Measurements from ENCODE around the gene KCNJ5.

The KCNJ5 gene

DNA sequence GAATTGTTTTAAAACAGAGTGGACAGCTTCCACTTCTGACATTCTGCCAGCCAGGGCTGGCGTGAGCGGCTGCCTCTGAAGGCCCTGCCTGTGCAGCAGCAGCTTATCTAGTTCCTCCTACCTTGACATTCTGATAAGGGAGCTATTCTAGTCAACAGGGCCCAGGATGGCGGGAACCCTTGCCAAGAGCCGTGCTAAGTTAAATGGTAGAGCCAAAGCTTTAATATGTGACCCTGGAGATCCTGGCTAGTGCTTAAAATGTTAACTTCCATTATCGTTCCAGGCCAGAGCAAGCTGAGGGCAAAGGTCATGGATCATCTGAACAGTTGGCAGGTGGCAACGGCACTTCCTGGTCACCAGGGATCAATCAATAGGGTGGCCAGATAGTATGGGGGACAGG lies 3.5 kb downstream of the KCNJ5 start:
- Histone ChIP-seq H3K9me3 (ENCODE audit: control insufficient read depth in 2 of 2, low read length in 2 of 2) (no peaks in the 10 kb centered on the region), H3K4me3 (ENCODE audit: low read length in 2 of 2) (no peak overlapping the region), H3K27me3 (ENCODE audit: control insufficient read depth in 2 of 2, insufficient read depth in 2 of 2, low read length in 2 of 2) (peaks cover 7 to 10% of the 10 kb centered on the region in 2 donors), H3K27ac (ENCODE audit: low read depth in 2 of 2, low read length in 2 of 2) (no peak overlapping the region), H3K4me1 (ENCODE audit: control insufficient read depth in 2 of 2, insufficient read depth in 2 of 2, low read length in 2 of 2) (peaks cover 10 to 17% of the 10 kb centered on the region in 2 donors), H3K9ac (ENCODE audit: low read depth in 1 of 2, low read length in 2 of 2) (no peak overlapping the region), H3K36me3 (ENCODE audit: control insufficient read depth in 2 of 2, insufficient read depth in 2 of 2, low read length in 2 of 2) (no peaks in the 10 kb centered on the region)

DNA sequence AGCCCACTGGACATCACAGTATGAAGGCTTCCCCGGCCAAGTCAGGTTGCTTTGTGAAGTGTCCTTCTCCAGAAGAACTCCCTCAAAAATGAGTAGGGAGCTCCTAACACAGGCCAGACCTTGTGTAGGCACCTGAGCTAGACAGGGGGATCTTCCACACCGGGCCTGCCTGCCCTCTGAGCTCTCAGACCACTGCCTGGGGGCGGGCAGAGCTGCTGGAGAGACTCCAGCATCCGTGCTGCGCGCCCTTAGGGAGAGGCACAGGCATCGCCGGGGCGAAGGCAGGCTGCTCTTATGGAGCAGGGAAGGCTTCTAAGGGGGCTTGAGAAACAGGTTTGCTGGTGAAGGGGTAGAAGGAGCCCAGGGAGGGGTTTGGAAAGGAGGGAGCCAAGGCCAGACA lies 4.4 kb downstream of the KCNJ5 start:
- Histone ChIP-seq H3K27me3 (ENCODE audit: control insufficient read depth in 2 of 2, insufficient read depth in 2 of 2, low read length in 2 of 2) (peaks cover 0 to 3% of the 10 kb centered on the region in 2 donors), H3K9me3 (ENCODE audit: control insufficient read depth in 2 of 2, low read length in 2 of 2) (no peaks in the 10 kb centered on the region), H3K4me1 (ENCODE audit: control insufficient read depth in 2 of 2, insufficient read depth in 2 of 2, low read length in 2 of 2) (peaks cover 6 to 11% of the 10 kb centered on the region in 2 donors), H3K36me3 (ENCODE audit: control insufficient read depth in 2 of 2, insufficient read depth in 2 of 2, low read length in 2 of 2) (no peaks in the 10 kb centered on the region), H3K9ac (ENCODE audit: low read depth in 1 of 2, low read length in 2 of 2) (no peak overlapping the region), H3K4me3 (ENCODE audit: low read length in 2 of 2) (no peak overlapping the region), H3K27ac (ENCODE audit: low read depth in 2 of 2, low read length in 2 of 2) (no peak overlapping the region)

DNA sequence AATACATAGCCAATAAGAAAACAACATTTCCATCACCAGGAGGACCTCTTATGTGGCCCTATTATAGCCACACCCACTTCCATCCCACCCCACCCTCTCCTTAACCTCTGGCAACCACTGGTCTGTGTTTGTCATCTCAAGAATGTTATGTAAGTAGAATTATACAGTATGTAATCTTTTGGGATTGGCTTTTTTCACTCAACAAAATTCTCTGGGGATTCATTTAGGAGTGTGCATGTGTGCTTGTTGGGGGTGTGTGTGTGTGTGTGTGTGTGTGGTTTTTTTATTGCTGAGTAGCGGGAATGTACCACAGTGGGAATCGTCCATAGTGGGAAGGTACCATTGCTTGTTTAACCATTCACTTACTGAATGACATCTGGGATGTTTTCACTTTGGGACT lies 5.2 kb downstream of the KCNJ5 start:
- Histone ChIP-seq H3K4me3 (ENCODE audit: low read length in 2 of 2) (no peak overlapping the region), H3K36me3 (ENCODE audit: control insufficient read depth in 2 of 2, insufficient read depth in 2 of 2, low read length in 2 of 2) (no peaks in the 10 kb centered on the region), H3K9me3 (ENCODE audit: control insufficient read depth in 2 of 2, low read length in 2 of 2) (no peaks in the 10 kb centered on the region), H3K27me3 (ENCODE audit: control insufficient read depth in 2 of 2, insufficient read depth in 2 of 2, low read length in 2 of 2) (peaks cover 0 to under 1% of the 10 kb centered on the region in 2 donors), H3K4me1 (ENCODE audit: control insufficient read depth in 2 of 2, insufficient read depth in 2 of 2, low read length in 2 of 2) (peaks cover 3 to 11% of the 10 kb centered on the region in 2 donors), H3K9ac (ENCODE audit: low read depth in 1 of 2, low read length in 2 of 2) (no peak overlapping the region), H3K27ac (ENCODE audit: low read depth in 2 of 2, low read length in 2 of 2) (no peak overlapping the region)

DNA sequence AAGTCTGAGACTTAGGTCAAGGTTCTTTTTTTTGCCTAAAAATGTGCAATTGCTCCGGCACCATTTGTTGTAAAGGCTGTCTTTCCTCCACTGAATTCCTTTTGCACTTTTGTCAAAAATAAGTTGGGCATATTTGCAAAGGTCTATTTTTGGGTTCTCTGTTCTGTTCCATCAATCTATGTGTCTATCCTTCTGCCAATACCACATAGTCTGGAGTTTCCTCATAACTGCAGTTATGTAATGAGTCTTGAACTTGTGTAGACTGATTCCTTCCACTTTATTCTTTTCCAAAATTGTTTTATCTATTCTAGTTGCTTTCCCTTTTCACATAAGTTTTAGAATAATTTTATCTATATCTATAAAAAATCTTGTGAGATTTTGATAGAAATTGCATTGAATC lies 6.7 kb downstream of the KCNJ5 start:
- no peaks in the 10 kb centered on the region for H3K27me3 ChIP-seq (ENCODE audit: control insufficient read depth in 2 of 2, insufficient read depth in 2 of 2, low read length in 2 of 2)
- H3K4me3 ChIP-seq (ENCODE audit: low read length in 2 of 2): no peak overlapping the region
- H3K36me3 ChIP-seq (ENCODE audit: control insufficient read depth in 2 of 2, insufficient read depth in 2 of 2, low read length in 2 of 2): no peaks in the 10 kb centered on the region
- no peak overlapping the region for H3K27ac ChIP-seq (ENCODE audit: low read depth in 2 of 2, low read length in 2 of 2)
- H3K9me3 ChIP-seq (ENCODE audit: control insufficient read depth in 2 of 2, low read length in 2 of 2): no peaks in the 10 kb centered on the region
- no peak overlapping the region for H3K9ac ChIP-seq (ENCODE audit: low read depth in 1 of 2, low read length in 2 of 2)
- peaks cover 3 to 11% of the 10 kb centered on the region in 2 donors for H3K4me1 ChIP-seq (ENCODE audit: control insufficient read depth in 2 of 2, insufficient read depth in 2 of 2, low read length in 2 of 2)

GRCh38 chr11:128898580-128899344 lies 7.6 kb downstream of the KCNJ5 start:
- H3K9me3 ChIP-seq (ENCODE audit: control insufficient read depth in 2 of 2, low read length in 2 of 2): no peaks in the 10 kb centered on the region
- no peak overlapping the region for H3K27ac ChIP-seq (ENCODE audit: low read depth in 2 of 2, low read length in 2 of 2)
- no peak overlapping the region for H3K9ac ChIP-seq (ENCODE audit: low read depth in 1 of 2, low read length in 2 of 2)
- no peak overlapping the region for H3K4me3 ChIP-seq (ENCODE audit: low read length in 2 of 2)
- no peaks in the 10 kb centered on the region for H3K27me3 ChIP-seq (ENCODE audit: control insufficient read depth in 2 of 2, insufficient read depth in 2 of 2, low read length in 2 of 2)
- no peaks in the 10 kb centered on the region for H3K36me3 ChIP-seq (ENCODE audit: control insufficient read depth in 2 of 2, insufficient read depth in 2 of 2, low read length in 2 of 2)
- H3K4me1 ChIP-seq (ENCODE audit: control insufficient read depth in 2 of 2, insufficient read depth in 2 of 2, low read length in 2 of 2): peaks cover 3 to 11% of the 10 kb centered on the region in 2 donors

- Histone ChIP-seq H3K36me3 (ENCODE audit: control insufficient read depth in 2 of 2, insufficient read depth in 2 of 2, low read length in 2 of 2) (no peaks in the 10 kb centered on the region), H3K9me3 (ENCODE audit: control insufficient read depth in 2 of 2, low read length in 2 of 2) (no peaks in the 10 kb centered on the region), H3K4me1 (ENCODE audit: control insufficient read depth in 2 of 2, insufficient read depth in 2 of 2, low read length in 2 of 2) (no peaks in the 10 kb centered on the region), H3K27me3 (ENCODE audit: control insufficient read depth in 2 of 2, insufficient read depth in 2 of 2, low read length in 2 of 2) (no peaks in the 10 kb centered on the region), H3K27ac (ENCODE audit: low read depth in 2 of 2, low read length in 2 of 2) (no peak overlapping the region), H3K4me3 (ENCODE audit: low read length in 2 of 2) (no peak overlapping the region), H3K9ac (ENCODE audit: low read depth in 1 of 2, low read length in 2 of 2) (no peak overlapping the region)
Observed at GRCh38 chr11:128900468-128900867, 9.3 kb downstream of the KCNJ5 start.

GRCh38 chr11:128901653-128902514 lies 10.7 kb downstream of the KCNJ5 start:
- Histone ChIP-seq H3K27me3 (ENCODE audit: control insufficient read depth in 2 of 2, insufficient read depth in 2 of 2, low read length in 2 of 2) (no peaks in the 10 kb centered on the region), H3K4me3 (ENCODE audit: low read length in 2 of 2) (no peak overlapping the region), H3K27ac (ENCODE audit: low read depth in 2 of 2, low read length in 2 of 2) (no peak overlapping the region)

GRCh38 chr11:128902515-128903066 lies 11.4 kb downstream of the KCNJ5 start:
- Histone ChIP-seq H3K9me3 (ENCODE audit: control insufficient read depth in 2 of 2, low read length in 2 of 2) (no peaks in the 10 kb centered on the region), H3K9ac (ENCODE audit: low read depth in 1 of 2, low read length in 2 of 2) (no peak overlapping the region), H3K4me3 (ENCODE audit: low read length in 2 of 2) (no peak overlapping the region), H3K27ac (ENCODE audit: low read depth in 2 of 2, low read length in 2 of 2) (no peak overlapping the region), H3K4me1 (ENCODE audit: control insufficient read depth in 2 of 2, insufficient read depth in 2 of 2, low read length in 2 of 2) (peaks cover 0 to 6% of the 10 kb centered on the region in 2 donors), H3K27me3 (ENCODE audit: control insufficient read depth in 2 of 2, insufficient read depth in 2 of 2, low read length in 2 of 2) (no peaks in the 10 kb centered on the region), H3K36me3 (ENCODE audit: control insufficient read depth in 2 of 2, insufficient read depth in 2 of 2, low read length in 2 of 2) (no peaks in the 10 kb centered on the region)

More at GRCh38 chr11:128901653-128902514, 10.7 kb downstream of the KCNJ5 start:
- peaks cover 0 to 6% of the 10 kb centered on the region in 2 donors for H3K4me1 ChIP-seq (ENCODE audit: control insufficient read depth in 2 of 2, insufficient read depth in 2 of 2, low read length in 2 of 2)
- H3K36me3 ChIP-seq (ENCODE audit: control insufficient read depth in 2 of 2, insufficient read depth in 2 of 2, low read length in 2 of 2): no peaks in the 10 kb centered on the region
- H3K9me3 ChIP-seq (ENCODE audit: control insufficient read depth in 2 of 2, low read length in 2 of 2): no peaks in the 10 kb centered on the region
- H3K9ac ChIP-seq (ENCODE audit: low read depth in 1 of 2, low read length in 2 of 2): no peak overlapping the region

DNA sequence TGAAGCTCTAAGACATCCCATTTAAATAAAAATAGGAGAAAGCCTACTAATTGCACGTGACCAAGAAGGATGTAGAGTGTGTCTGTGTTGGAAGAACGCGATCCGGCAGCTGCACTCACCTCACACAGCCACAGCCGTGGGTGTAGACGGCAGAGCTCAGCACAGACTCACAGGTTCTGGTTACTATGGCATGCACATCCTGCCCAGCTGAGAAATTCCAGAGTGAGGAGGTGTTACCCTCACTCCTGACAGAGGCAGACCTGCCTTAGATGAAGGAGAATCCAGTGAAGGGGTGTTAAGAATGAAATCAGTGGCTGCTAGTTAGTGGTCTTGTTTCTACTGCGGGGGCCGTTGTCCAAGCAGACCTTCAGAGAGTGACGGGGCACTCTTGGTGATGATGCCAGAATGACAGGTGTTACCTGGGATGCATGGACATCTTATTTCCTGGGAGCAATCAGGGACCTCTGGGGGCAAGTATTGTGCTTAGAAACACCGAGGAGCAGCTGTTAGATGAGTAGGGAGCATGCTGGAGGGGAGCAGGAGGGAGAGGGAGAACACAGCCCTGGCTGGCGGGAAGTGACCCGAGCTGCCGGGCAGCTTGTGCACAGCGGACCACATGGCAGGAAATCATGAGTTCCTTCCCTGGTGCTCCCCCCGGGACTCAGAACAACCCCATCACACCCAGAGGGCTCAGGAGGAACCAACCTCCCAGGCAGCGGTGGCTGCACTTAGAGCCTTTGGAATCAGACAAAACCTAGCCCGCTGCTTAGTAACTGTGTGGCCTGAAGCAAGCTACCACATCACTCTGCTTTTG lies 12.3 kb downstream of the KCNJ5 start:
- H3K9me3 ChIP-seq (ENCODE audit: control insufficient read depth in 2 of 2, low read length in 2 of 2): no peaks in the 10 kb centered on the region
- peaks cover 6% of the 10 kb centered on the region in 2 donors for H3K4me1 ChIP-seq (ENCODE audit: control insufficient read depth in 2 of 2, insufficient read depth in 2 of 2, low read length in 2 of 2)
- H3K4me3 ChIP-seq (ENCODE audit: low read length in 2 of 2): no peak overlapping the region
- H3K9ac ChIP-seq (ENCODE audit: low read depth in 1 of 2, low read length in 2 of 2): no peak overlapping the region
- H3K36me3 ChIP-seq (ENCODE audit: control insufficient read depth in 2 of 2, insufficient read depth in 2 of 2, low read length in 2 of 2): no peaks in the 10 kb centered on the region
- H3K27me3 ChIP-seq (ENCODE audit: control insufficient read depth in 2 of 2, insufficient read depth in 2 of 2, low read length in 2 of 2): no peaks in the 10 kb centered on the region
- no peak overlapping the region for H3K27ac ChIP-seq (ENCODE audit: low read depth in 2 of 2, low read length in 2 of 2)
